H1 (cell line): ENCODE data around the gene CHRNA4. TPM values are rescaled to one million over a fixed set of nuclear protein-coding genes. Genes with fewer than 3 reads are reported as not detected.

Experiments used
- BRCA1 ChIP-seq: IDR thresholded peaks from 2 replicates; pipeline ENCODE4 v1.6.1; 2012; ENCODE audit warnings: low read depth, low read length, improper control_type of control experiment
- CBX5 ChIP-seq: fragments of 300-800, 300-1000 bp; sonication (generic); IDR thresholded peaks from 2 replicates; pipeline ENCODE4 v1.7.1; 2016; ENCODE audit warnings: antibody characterized with exemption, low read length, low read depth
- EGR1 ChIP-seq: IDR thresholded peaks from 2 replicates; pipeline ENCODE4 v1.6.1; 2011; ENCODE audit warnings: low read depth, low read length, borderline replicate concordance
- JUND ChIP-seq: IDR thresholded peaks from 2 replicates; pipeline ENCODE4 v1.6.1; 2011; ENCODE audit warnings: mild to moderate bottlenecking, improper control_type of control experiment, low read length
- POU5F1 ChIP-seq: IDR thresholded peaks from 2 replicates; pipeline ENCODE4 v1.6.1; 2011; ENCODE audit warnings: low read depth, mild to moderate bottlenecking, low read length, moderate library complexity
- TAF7 ChIP-seq: optimal IDR thresholded peaks from 2 replicates; pipeline ENCODE3; 2011; ENCODE audit warnings: low read depth, mild to moderate bottlenecking, inconsistent platforms, low read length, moderate library complexity, borderline replicate concordance
- TBP ChIP-seq: IDR thresholded peaks from 2 replicates; pipeline ENCODE4 v1.6.1; 2011; ENCODE audit warnings: low read depth, low read length, improper control_type of control experiment
- polyA plus RNA-seq, 7 experiments: library from polyadenylated mRNA; depleted of rRNA in 3 of 7; stranded (reverse) in 5 of 7; unstranded in 2 of 7; fragments of >200 nt in 5 of 7; fragments of 200-250 nt in 2 of 7; gene quantifications; 1 replicate in 5 of 7; 2 replicates in 1 of 7; 4 replicates in 1 of 7; pipeline versions ENCODE4 v1.2.1 to v1.2.3, GENCODE V29; 2011 to 2013; ENCODE audit warnings: missing spikeins in 2 of 7, mixed read lengths in 2 of 7
- total RNA-seq: library from RNA; stranded (reverse); fragmentation: NEBNext Ultra II Directional; extraction: Animal tissue kit (Norgen Biotek cat#: 25700); gene quantifications from 2 replicates; pipeline ENCODE4 v1.2.1, GENCODE V29; 2021

The CHRNA4 gene
- total and polyA plus RNA-seq, 2 of the 8 experiments (the other 6 are each of a cell fraction or from before 2014, with no cell fraction given) = 4.3 to 5.7 TPM

GRCh38 chr20:63362436-63363009 is 1.4 kb upstream of the CHRNA4 start (continued):
- no peak for TF ChIP-seq EGR1
- TF ChIP-seq TBP = no peak
- TF ChIP-seq CBX5 = no peak
- no peak for TF ChIP-seq TAF7
- no peak for TF ChIP-seq BRCA1
- no peak for TF ChIP-seq POU5F1
- TF ChIP-seq JUND = no peak
